NCI-H82 treated with DMSO at 0.1 percent for 48 hours (cell line): ENCODE data around the gene AMN1.

Experiments
- DNase-seq: peaks from one replicate; lab custom pipeline; 2025; ENCODE audit not compliant: unreplicated experiment; lab: John Stamatoyannopoulos, UW

Gene AMN1

DNA sequence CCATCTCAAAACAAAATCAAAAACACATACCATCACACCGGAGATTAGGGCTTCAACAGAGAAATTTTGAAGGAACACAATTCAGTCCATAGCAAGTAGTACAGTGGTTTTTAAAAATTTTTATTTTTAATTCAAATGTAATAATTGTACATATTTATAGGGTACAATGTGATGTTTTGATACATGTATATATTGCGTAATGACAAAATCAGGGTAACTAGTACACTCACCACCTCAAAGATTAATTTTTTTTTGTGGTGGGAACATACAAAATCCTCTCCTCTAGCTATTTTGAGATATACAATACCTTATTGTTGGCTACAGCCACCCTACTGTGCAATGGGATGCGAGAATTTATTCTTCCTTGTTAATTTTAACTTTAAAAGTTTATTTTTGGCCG is 95.4 kb downstream of the AMN1 start:
- DNase-seq = no peak

DNA sequence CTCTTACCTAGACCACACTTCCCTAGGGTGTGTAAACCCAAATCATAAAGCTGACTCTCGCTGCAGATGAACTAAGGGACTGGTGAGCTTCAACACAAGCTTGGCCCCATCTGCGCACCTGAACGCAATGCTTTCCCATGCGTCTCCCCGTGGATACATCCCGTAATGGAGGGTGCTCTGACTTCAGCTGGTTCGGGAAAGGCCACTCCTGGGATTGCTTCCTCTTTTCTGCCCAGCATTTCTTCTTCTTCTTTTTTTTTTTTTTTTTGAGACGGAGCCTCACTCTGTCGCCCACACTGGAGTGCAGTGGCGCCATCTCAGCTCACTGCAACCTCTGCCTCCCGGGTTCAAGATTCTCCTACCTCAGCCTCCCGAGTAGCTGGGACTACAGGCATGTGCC is 97.0 kb downstream of the AMN1 start:
- no peak for DNase-seq

DNA sequence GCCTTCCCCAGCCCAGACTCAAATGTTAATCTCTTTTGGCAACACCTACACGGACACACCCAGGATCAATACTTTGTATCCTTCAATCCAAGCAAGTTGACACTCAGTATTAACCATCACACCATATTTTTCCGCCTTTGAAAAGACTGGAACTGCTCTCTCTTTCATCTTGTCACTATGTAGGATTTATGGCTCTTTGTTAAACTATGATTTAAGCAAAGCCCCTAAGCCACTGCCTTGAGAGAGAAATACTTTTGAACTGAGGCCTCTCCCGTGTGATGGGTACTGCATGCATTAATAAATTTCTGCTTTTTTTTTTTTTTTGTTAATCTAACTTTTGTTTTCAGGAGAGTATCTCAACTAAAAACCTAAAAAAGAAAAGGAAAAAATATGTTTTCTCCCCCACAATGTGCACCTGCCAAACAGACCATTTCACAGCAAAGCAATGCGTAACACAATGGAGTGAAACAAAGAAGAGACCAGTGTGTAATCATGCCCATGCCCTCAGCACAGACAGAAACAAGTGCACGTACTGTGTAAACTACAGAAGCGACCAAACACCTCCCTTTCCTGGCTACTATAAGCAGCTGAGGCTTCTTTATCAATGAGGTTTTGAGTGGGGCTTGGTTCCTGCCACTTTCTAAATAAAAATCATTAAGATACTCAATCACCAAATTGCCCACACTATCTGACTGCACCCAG is 97.6 kb downstream of the AMN1 start:
- DNase-seq = no peak

DNA sequence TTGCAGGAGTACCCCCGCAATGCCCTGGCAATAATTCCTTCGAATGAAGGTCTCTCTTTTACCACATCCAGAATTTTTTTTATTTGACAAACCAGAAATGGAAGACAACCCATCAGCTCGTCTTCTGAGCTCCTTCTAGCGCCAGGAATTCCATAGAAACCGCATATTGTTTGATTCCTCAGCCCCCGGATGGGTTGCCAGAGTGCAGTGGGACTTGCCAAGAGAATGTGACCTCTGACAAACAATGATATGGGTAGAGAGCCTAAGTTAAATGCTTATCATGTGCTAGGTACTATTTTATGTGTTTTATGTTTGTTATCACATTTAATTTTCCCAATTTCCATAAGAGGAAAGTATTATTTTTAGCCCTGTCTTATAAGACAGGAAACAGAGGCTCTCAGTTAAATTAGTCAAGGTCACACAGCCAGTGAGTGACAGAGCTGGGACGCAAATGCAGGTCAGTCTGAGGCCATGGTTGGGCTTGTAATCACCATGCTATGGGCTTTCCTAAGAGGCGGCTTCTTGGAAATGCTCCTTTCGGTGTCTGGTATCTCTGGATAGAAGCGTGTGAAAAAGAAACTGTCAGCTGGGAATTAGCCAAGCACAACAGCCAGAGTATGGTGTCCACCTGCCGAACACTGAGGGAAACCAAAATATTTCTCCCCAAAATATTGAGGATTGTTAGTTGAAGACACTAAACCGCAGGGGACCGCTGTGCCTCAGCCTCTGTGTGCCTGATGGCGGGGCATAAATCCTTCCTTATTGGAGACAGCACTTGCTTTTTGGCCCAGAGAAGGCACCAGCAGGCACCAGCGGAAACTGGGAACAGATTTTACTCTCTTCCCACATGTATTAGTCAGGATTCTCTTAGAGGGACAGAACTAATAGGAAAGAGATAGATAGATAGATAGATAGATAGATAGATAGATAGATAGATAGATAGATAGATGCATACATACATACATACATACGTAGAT is 98.8 kb downstream of the AMN1 start:
- DNase-seq = no peak

DNA sequence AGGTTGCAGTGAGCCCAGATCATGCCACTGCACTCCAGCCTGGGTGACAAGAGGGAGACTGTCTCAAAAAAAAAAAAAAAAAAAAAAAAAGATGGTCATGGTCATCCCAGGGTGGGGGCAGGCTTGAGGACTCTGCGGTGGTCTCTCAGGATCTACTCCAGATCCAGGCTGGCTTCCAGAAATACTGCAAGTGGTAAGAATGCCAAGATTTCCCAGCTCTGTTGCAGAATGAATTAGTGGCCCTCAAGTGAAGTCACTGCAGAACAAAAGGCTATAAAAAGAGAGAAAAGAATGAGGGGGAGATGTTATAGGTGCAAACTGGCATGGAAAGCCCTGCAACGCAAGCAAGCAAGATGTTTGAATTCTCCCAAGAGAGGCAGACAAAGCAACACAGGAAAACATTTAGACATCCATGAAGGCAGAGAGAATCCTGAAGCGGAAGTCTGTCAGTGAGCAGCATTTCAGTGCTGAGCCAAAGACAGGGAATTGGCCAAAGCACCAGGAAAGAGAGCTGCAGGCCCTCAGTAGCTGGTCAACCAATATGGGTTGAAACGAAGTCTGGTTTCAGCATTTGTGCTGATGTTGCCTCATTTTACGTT is 101.3 kb downstream of the AMN1 start:
- no peak for DNase-seq

DNA sequence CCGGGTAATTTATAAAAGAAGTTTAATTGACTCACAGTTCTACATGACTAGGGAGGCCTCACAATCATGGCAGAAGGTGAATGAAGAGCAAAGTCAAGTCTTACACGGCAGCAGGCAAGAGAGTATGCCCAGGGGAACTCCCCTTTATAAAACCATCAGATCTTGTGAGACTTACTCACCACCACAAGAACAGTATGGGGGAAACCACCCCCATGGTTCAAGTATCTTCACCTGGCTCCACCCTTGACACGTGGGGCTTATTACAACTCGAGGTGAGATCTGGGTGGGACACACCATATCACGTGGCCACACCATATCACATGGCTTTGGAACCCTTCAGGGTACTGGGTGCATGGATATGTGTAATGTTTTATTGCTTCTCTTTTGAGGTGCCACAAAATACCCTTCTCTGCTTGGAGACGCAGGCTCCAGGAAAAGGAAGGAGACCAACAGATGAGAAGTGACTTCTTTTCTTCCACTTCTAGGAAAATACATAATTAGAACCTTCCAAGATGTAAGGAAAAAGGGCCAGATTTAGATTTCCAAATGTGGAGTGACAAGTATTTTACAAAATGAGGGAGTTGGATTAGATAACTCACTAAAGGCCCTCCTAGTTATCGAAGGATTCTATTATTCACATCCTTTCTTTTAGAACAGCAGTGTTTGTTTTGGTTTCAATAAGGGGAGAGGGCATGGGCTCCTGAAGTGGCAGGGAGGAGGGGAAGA is 102.4 kb downstream of the AMN1 start:
- no peak for DNase-seq

DNA sequence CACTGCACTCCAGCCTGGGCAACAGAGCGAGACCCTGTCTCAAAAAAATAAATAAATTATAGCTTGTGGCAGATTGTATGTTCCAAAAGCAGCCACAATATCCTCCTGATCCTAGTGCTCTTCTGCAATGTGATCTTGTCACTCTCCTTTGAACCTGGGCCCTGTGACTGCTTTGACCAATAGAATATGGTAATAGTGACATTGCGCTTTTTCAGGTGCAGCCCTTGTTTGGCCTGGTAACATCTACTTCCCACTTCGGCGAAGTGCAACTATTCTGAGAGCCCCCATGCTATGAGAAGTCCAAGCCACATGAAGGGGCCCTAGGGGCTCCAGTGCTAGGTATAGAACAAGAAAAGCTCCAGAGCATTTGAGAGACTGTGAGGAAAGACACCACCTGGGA is 106.8 kb downstream of the AMN1 start:
- DNase-seq = no peak
